ENCODE results near the gene GRIK2. TPM values are rescaled to one million over a fixed set of nuclear protein-coding genes. Genes with fewer than 3 reads are reported as not detected.
A peak's percentile ranks its signal among the peaks of the same experiment; 100 is the strongest.

Gene GRIK2
- total RNA-seq, 1 experiment from 2014 or later = 0.61 TPM

- Histone ChIP-seq H3K4me1 (replicated peaks; ENCODE audit: insufficient read depth) (no peaks in the 10 kb centered on the region), H3K4me2 (no peak overlapping the region), H3F3A (ENCODE audit: insufficient read depth, low read depth) (no peaks in the 10 kb centered on the region), H4K20me1 (ENCODE audit: insufficient read depth) (no peaks in the 10 kb centered on the region), H2AFZ (0 out of 2 replicates have a peak overlapping the region, but pooled peaks have one; percentile 48), H3K4me3 (no peak overlapping the region), H3K27ac (no peak overlapping the region), H3K27me3 (ENCODE audit: insufficient read depth, low read depth) (no peaks in the 10 kb centered on the region), H3K9me2 (ENCODE audit: insufficient read depth) (no peaks in the 10 kb centered on the region; the same call in 1 of the 2 replicates), H3K36me3 (ENCODE audit: low read depth) (no peaks in the 10 kb centered on the region), H3K79me2 (ENCODE audit: low read depth) (no peaks in the 10 kb centered on the region), H3K9me3 (ENCODE audit: insufficient read depth, low read depth) (no peaks in the 10 kb centered on the region)
- no peak for TF ChIP-seq CTCF (conservative IDR thresholded peaks at IDR 0.05)
- TF ChIP-seq EZH2 (IDR thresholded peaks at IDR 0.05; ENCODE audit: low read depth) = no peak
- no peak for DNase-seq
- no TSS peak for BruUV-seq (replicated peaks)
- ChIA-PET CTCF (no interaction called here), POLR2A (ENCODE audit: unreplicated experiment) (no interaction called here)
- intact Hi-C loops (cut with micrococcal nuclease; ENCODE audit: unreplicated experiment) = no loop called here
Measured at GRCh38 chr6:101703311-101703710, 309.8 kb downstream of the GRIK2 start.

DNA sequence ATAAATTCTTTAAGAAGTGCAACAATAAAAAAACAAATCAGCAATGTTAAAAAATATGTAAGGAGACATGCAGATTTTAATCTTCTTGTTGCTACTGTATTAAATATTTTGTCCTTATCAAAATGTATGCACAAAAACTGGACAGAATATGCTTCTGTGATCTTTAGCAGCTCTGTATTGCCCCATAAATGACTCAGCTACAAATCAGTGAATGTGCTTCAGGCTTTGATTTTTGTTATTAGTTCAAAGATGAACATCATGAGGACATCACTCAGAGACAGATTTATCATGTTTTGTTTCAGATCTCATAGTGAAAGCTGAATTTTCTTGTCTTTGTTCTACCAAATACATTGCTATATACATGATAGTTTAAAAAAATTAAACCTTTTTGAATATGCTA is 312.4 kb downstream of the GRIK2 start:
- Histone ChIP-seq H4K20me1 (ENCODE audit: insufficient read depth) (no peaks in the 10 kb centered on the region), H3K9me3 (ENCODE audit: insufficient read depth, low read depth) (no peaks in the 10 kb centered on the region), H3K4me1 (replicated peaks; ENCODE audit: insufficient read depth) (no peaks in the 10 kb centered on the region), H3K36me3 (ENCODE audit: low read depth) (no peaks in the 10 kb centered on the region), H3K27ac (no peak overlapping the region), H3K9me2 (ENCODE audit: insufficient read depth) (no peaks in the 10 kb centered on the region; the same call in 1 of the 2 replicates), H3K27me3 (ENCODE audit: insufficient read depth, low read depth) (no peaks in the 10 kb centered on the region), H3K4me2 (no peak overlapping the region), H3K79me2 (ENCODE audit: low read depth) (no peaks in the 10 kb centered on the region), H3F3A (ENCODE audit: insufficient read depth, low read depth) (no peaks in the 10 kb centered on the region), H3K4me3 (no peak overlapping the region), H2AFZ (no peak overlapping the region)
- TF ChIP-seq EZH2 (IDR thresholded peaks at IDR 0.05; ENCODE audit: low read depth) = no peak
- no peak for TF ChIP-seq CTCF (conservative IDR thresholded peaks at IDR 0.05)
- intact Hi-C loops (cut with micrococcal nuclease; ENCODE audit: unreplicated experiment) = no loop called here
- POLR2A ChIA-PET (ENCODE audit: unreplicated experiment) = no interaction called here
- BruUV-seq (replicated peaks) = no TSS peak
- no peak for DNase-seq
- CTCF ChIA-PET = no interaction called here

- Histone ChIP-seq H3K79me2 (ENCODE audit: low read depth) (no peaks in the 10 kb centered on the region), H3K4me1 (replicated peaks; ENCODE audit: insufficient read depth) (no peaks in the 10 kb centered on the region), H3K9me2 (ENCODE audit: insufficient read depth) (no peaks in the 10 kb centered on the region; the same call in 1 of the 2 replicates), H3K9me3 (ENCODE audit: insufficient read depth, low read depth) (no peaks in the 10 kb centered on the region), H3K36me3 (ENCODE audit: low read depth) (no peaks in the 10 kb centered on the region), H3K4me3 (no peak overlapping the region), H4K20me1 (ENCODE audit: insufficient read depth) (no peaks in the 10 kb centered on the region), H3F3A (ENCODE audit: insufficient read depth, low read depth) (no peaks in the 10 kb centered on the region), H3K4me2 (no peak overlapping the region), H2AFZ (no peak overlapping the region), H3K27ac (no peak overlapping the region), H3K27me3 (ENCODE audit: insufficient read depth, low read depth) (no peaks in the 10 kb centered on the region)
- TF ChIP-seq CTCF (conservative IDR thresholded peaks at IDR 0.05) (no peak), EZH2 (IDR thresholded peaks at IDR 0.05; ENCODE audit: low read depth) (no peak)
- DNase-seq = no peak
- no TSS peak for BruUV-seq (replicated peaks)
- intact Hi-C loops (cut with micrococcal nuclease; ENCODE audit: unreplicated experiment) = no loop called here
- CTCF ChIA-PET = no interaction called here
- POLR2A ChIA-PET (ENCODE audit: unreplicated experiment) = no interaction called here
Measured at GRCh38 chr6:101706576-101706975, 313.1 kb downstream of the GRIK2 start.

Data from PC-9 (cell line).